ENCODE data around the gene TMIE. TPM values are rescaled to one million over a fixed set of nuclear protein-coding genes. Genes with fewer than 3 reads are reported as not detected.

TMIE gene, protein sequence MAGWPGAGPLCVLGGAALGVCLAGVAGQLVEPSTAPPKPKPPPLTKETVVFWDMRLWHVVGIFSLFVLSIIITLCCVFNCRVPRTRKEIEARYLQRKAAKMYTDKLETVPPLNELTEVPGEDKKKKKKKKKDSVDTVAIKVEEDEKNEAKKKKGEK
- not detected for total RNA-seq

DNA sequence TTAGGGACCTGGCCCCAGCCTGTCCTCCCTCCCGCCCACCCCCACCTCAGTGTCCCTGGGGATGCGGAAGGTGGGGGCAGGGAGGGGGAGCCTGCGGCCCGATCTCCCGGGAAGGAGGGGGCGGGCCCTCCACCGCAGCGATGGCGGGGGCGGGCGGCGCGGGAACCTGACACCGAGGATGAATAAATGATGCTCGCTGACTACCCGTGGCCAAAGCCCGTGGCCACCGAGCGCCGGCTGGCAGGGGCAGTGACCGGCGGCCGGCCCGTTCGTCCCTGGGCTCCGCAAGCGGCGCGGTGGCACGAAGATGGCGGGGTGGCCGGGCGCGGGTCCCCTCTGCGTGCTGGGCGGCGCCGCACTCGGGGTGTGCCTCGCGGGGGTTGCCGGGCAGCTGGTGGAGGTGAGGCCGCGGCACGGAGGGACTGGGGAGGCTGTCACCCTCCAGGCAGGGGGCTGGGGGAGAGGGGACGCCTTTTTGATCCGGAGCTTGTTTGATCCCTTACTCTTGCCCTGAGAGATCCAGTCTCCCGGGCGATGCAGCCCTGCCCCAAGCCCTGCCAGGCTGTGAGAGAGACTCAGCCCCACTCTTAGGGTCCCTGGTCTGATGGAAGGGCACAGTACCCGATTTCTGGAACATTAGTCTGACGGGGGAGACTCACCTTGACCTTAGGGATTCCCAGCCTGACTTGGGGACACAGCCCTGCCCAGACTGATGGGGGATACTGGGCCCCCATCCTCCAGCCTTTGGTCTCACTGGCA, at the start of gene TMIE:
TSS of gene TMIE (plus strand) at position 212 of the 759 bp plus-strand sequence. CDS start at position 308, 96 bp downstream.
- Histone ChIP-seq H3K27ac (no peak within 1 kb of the TSS), H3K36me3 (replicated peaks in 1 of 2; ENCODE audit: insufficient read depth in 1 of 2, low read depth in 2 of 2) (no peaks in the 10 kb centered on the region), H3K9me3 (no peaks in the 10 kb centered on the region), H3K27me3 (no peaks in the 10 kb centered on the region), H3K4me1 (peaks cover 17% of the 10 kb centered on the region), H3K4me3 (no peak within 1 kb of the TSS)
- 7 to 20% methylated on average over 5 to 42 of the region's 51 CpGs for WGBS, 2 donors
- ATAC-seq (no peak), DNase-seq (no peak)
- TF ChIP-seq CTCF (IDR thresholded peaks at IDR 0.05) (no peak), POLR2A (IDR thresholded peaks at IDR 0.05) (no peak)
- intact Hi-C loops (cut with DNase I) = loop anchor here (5.0 kb wide), 1 partner anchor 296 kb away; no protein-coding TSS in a partner anchor

DNA sequence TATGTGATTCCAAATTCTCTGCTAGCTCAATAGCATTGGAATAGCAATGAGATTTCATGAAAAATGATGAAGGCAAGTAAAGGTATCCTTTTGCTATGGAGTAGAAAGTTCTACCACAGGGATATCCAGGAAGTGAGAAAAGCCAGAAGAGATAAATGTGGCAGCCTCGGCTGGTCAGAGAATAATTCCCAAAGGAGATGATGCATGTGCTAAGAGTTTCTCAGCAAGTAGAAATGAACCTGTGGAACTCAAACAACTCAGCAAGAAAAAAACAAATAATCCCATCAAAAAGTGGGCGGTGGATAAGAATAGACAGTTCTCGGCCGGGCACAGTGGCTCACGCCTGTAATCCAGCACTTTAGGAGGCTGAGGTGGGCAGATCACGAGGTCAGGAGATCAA, 45.9 kb upstream of the TMIE start:
- Histone ChIP-seq H3K9me3 (no peaks in the 10 kb centered on the region), H3K4me3 (no peak overlapping the region), H3K27me3 (no peaks in the 10 kb centered on the region), H3K27ac (no peak overlapping the region), H3K4me1 (no peaks in the 10 kb centered on the region), H3K36me3 (replicated peaks in 1 of 2; ENCODE audit: insufficient read depth in 1 of 2, low read depth in 2 of 2) (no peaks in the 10 kb centered on the region)
- TF ChIP-seq POLR2A (IDR thresholded peaks at IDR 0.05) (no peak), CTCF (IDR thresholded peaks at IDR 0.05) (no peak)
- 70 to 77% methylated on average over 6 of the region's 6 CpGs for WGBS, 2 donors
- no peak for DNase-seq
- intact Hi-C loops (cut with DNase I) = no loop called here
- no peak for ATAC-seq

GRCh38 chr3:46656778-46657556, 44.2 kb upstream of the TMIE start:
- DNase-seq = no peak
- intact Hi-C loops (cut with DNase I) = no loop called here
- Histone ChIP-seq H3K4me1 (no peaks in the 10 kb centered on the region), H3K36me3 (replicated peaks in 1 of 2; ENCODE audit: insufficient read depth in 1 of 2, low read depth in 2 of 2) (no peaks in the 10 kb centered on the region), H3K4me3 (no peak overlapping the region), H3K9me3 (no peaks in the 10 kb centered on the region), H3K27me3 (no peaks in the 10 kb centered on the region), H3K27ac (no peak overlapping the region)
- WGBS, 2 donors = 77 to 80% methylated on average over 9 of the region's 9 CpGs
- TF ChIP-seq POLR2A (IDR thresholded peaks at IDR 0.05) (no peak), CTCF (IDR thresholded peaks at IDR 0.05) (no peak)
- ATAC-seq = no peak

DNA sequence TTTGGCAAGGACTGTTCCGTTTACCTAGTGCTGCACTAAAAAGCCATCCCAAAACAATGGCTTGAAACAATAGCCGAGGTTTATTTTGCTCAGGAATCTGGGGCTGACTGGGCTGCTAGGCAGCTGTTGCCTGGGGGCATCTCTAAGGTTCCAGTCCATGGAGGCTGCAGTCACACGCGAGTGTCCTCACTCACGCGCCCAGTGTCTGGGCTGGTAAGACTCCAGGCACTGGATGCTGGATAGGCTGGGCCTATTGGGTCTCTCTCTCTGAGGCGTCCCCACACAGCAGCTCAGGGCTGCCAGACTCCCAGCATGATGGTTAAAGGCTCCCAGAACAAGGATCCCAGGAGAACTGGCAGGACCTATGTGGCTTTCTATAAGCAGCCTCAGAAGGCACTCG, 41.9 kb upstream of the TMIE start:
- intact Hi-C loops (cut with DNase I) = no loop called here
- WGBS, 2 donors = 80 to 90% methylated on average over 4 to 8 of the region's 8 CpGs
- H3K9me3 ChIP-seq = no peaks in the 10 kb centered on the region

More for the DNA sequence above, 41.9 kb upstream of the TMIE start:
- H3K4me3 ChIP-seq = no peak overlapping the region
- ATAC-seq (no peak), DNase-seq (no peak)
- no peaks in the 10 kb centered on the region for H3K36me3 ChIP-seq (replicated peaks in 1 of 2; ENCODE audit: insufficient read depth in 1 of 2, low read depth in 2 of 2)
- H3K27me3 ChIP-seq = no peaks in the 10 kb centered on the region
- H3K27ac ChIP-seq = no peak overlapping the region
- TF ChIP-seq CTCF (IDR thresholded peaks at IDR 0.05) (no peak), POLR2A (IDR thresholded peaks at IDR 0.05) (no peak)
- H3K4me1 ChIP-seq = no peaks in the 10 kb centered on the region
